Germinal center (tissue), 1 donor: ENCODE results near the gene RASSF5.

Experiments used
- DNase-seq: peaks from one replicate; pipeline ENCODE4 v3.0.0; 2012; ENCODE audit warnings: mixed read lengths, low spot score

The RASSF5 gene

GRCh38 chr1:206507284-206508129 lies at the start of gene RASSF5:
RASSF5 (plus strand) TSS chr1:206507531; CDS start chr1:206507603, 72 bp downstream.
- DNase-seq: peak; percentile 73

GRCh38 chr1:206459703-206460102 lies 47.6 kb upstream of the RASSF5 start:
- no peak for DNase-seq

- no peak for DNase-seq
Observed at GRCh38 chr1:206460836-206461426, 46.4 kb upstream of the RASSF5 start.

GRCh38 chr1:206461602-206462455 lies 45.5 kb upstream of the RASSF5 start:
- DNase-seq: peak; percentile 78

- no peak for DNase-seq
Observed at GRCh38 chr1:206463137-206463536, 44.2 kb upstream of the RASSF5 start.

GRCh38 chr1:206463911-206464310 lies 43.4 kb upstream of the RASSF5 start:
- no peak for DNase-seq

GRCh38 chr1:206464456-206464964 lies 42.8 kb upstream of the RASSF5 start:
- DNase-seq: no peak

GRCh38 chr1:206465951-206466350 lies 41.4 kb upstream of the RASSF5 start:
- DNase-seq: peak; percentile 33

GRCh38 chr1:206466840-206467649 lies 40.3 kb upstream of the RASSF5 start:
- DNase-seq: no peak

- peak; percentile 61 for DNase-seq
Observed at GRCh38 chr1:206467915-206468314, 39.4 kb upstream of the RASSF5 start.

- DNase-seq: no peak
Observed at GRCh38 chr1:206468571-206468970, 38.8 kb upstream of the RASSF5 start.

- peak; percentile 42 for DNase-seq
Observed at GRCh38 chr1:206469411-206469932, 37.9 kb upstream of the RASSF5 start.

GRCh38 chr1:206469933-206470691 lies 37.2 kb upstream of the RASSF5 start, which contains the start of gene IKBKE:
IKBKE (plus strand) TSS chr1:206470476; CDS start chr1:206473228, 2,752 bp downstream.
- peak; percentile 85 for DNase-seq

GRCh38 chr1:206470692-206471414 lies 36.5 kb upstream of the RASSF5 start:
- peak; percentile 79 for DNase-seq

- DNase-seq: peak; percentile 45
Observed at GRCh38 chr1:206471415-206471801, 35.9 kb upstream of the RASSF5 start.

GRCh38 chr1:206472024-206472423 lies 35.3 kb upstream of the RASSF5 start:
- DNase-seq: no peak

- no peak for DNase-seq
Observed at GRCh38 chr1:206472454-206472853, 34.9 kb upstream of the RASSF5 start.

- no peak for DNase-seq
Observed at GRCh38 chr1:206472886-206473285, 34.4 kb upstream of the RASSF5 start.

- DNase-seq: no peak
Observed at GRCh38 chr1:206476058-206476457, 31.3 kb upstream of the RASSF5 start.

GRCh38 chr1:206476591-206476990 lies 30.7 kb upstream of the RASSF5 start:
- DNase-seq: no peak
